ENCODE data around the gene CAMKK1.
A peak's percentile ranks its signal among the peaks of the same experiment; 100 is the strongest.
"Not testable (repeated sequence)": the region's sequence is repeated elsewhere in the genome, so short reads cannot be mapped to it uniquely, and the experiment has no call there.

The CAMKK1 gene

GRCh38 chr17:3879186-3879585 lies 13.7 kb downstream of the CAMKK1 start:
- peak; percentile 79 for DNase-seq (ENCODE audit: low spot score)

DNA sequence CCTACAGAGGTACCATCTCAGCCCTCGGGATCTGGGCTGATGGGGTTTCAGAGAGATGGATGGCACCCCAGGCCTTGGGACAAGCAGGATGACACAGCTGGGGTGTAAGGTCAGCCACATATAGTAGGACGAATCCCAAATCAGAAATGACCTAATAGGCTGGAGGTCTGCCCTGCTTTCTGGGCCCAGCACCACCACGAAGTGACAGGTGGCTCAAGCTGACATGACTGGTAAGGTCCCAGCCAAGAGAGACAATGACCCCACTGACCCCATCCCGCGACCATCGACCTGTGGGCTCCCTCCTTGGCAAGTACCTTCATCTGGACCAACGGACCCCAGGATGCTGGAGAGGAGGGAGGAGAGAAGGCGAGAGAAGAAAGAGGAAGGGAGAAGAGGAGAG lies 15.6 kb downstream of the CAMKK1 start:
- no peak for DNase-seq (ENCODE audit: low spot score)

- no peak for DNase-seq (ENCODE audit: low spot score)
Measured at GRCh38 chr17:3875317-3875716, 17.5 kb downstream of the CAMKK1 start.

DNA sequence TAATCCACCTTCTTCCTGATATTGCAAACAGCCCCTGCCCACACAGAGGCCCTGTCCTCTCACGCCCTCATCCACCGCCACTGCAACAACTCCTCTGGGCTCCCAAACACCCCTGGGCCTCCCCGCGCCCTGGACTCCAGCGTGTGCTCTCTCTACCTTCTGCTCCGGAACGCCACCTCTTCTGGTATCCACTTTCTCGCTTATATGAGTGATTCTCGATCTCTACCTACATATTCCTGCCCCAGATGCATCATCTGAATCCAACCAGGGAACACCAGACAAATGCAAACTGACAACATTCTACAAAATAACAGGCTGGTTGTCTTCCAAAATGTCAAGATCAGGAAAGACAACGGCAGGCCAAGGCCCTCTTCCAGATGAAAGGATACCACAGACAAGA lies 19.0 kb downstream of the CAMKK1 start:
- DNase-seq (ENCODE audit: low spot score): no peak

- DNase-seq (ENCODE audit: low spot score): no peak
Measured at GRCh38 chr17:3870871-3871306, 22.0 kb downstream of the CAMKK1 start.

DNA sequence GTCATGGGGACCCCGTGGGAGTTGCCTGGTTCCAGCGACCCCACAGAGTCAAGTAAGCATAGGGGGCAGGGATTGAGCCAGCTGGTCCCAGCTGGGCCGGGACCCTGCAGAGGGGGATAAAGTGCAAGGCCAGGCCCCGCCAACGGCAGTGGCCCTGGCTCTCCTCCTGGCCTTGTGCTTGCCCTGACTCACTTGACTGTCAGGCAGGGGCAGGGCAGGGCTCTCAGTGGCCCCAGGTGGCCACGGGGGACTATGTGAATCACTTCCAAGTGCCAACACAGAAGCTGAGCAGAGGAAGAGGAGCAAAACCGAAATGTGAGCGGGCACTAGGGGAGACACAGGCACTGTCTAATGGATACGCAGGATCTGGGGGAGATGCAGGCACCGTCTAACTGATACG lies 25.2 kb downstream of the CAMKK1 start:
- DNase-seq (ENCODE audit: low spot score): no peak

DNA sequence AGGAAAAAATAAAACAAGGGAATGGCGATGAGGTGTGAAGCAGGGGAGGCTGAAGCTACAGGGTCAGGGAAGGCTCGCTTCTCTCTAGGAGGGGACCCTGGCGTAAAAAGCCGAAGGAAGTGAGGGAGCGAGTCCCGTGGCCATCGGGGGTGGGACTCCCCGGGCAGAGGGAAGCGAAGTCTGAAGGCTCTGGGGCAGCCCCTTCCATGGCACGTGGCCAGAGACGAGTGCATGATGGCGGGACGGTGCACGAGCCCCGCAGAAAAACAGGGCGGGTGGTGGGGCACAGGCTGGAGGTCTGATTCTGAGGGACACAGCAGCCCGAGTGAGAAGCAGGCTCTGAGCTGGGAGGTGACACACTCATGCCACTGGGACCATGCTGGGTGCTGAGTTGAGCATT lies 25.7 kb downstream of the CAMKK1 start:
- no peak for DNase-seq (ENCODE audit: low spot score)

GRCh38 chr17:3866276-3866675 lies 26.6 kb downstream of the CAMKK1 start:
- DNase-seq (ENCODE audit: low spot score): no peak

- no peak for DNase-seq (ENCODE audit: low spot score)
Measured at GRCh38 chr17:3865176-3865575, 27.7 kb downstream of the CAMKK1 start.

DNA sequence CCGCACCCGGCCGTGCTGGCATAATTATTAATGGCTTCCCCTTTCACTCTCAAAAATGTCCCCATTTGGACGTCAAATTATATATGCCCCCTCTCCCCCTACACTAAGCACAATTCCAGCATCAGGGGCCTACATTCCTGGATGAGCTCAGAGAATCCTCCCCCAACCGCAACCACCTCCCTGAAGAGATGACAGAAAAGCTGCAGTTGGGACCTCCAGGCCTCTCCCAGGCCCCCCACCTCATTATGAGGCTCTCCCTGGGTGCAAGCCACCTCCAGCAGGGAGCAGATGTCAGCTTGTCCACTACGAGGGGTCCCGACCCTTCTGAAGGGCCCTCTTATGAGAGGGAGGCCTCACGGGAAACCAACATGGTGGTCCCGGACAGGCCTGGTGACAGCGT lies 28.3 kb downstream of the CAMKK1 start:
- DNase-seq (ENCODE audit: low spot score): no peak

GRCh38 chr17:3861761-3862681 lies 30.8 kb downstream of the CAMKK1 start:
- no peak for DNase-seq (ENCODE audit: low spot score)

- DNase-seq (ENCODE audit: low spot score): no peak
Measured at GRCh38 chr17:3860939-3861700, 31.7 kb downstream of the CAMKK1 start.

DNA sequence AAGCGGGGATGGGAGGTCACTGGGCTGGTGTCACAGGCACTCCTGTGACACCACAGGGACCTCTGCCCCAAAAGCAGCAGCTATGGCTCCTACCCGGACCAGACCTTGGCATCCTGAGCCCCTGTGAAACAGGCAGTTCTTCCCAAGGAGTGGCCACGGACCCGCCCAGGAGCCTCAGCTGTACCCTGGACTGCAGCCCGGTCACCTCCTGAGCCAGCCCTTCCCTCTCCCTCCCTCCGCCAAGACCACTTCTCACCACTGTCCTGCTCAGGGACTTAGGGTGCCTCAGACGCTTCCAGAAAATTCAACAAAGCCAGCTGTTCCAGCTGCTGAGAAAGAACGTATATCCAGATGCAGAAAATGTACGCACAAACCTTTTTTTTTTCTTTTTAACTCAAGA lies 32.9 kb downstream of the CAMKK1 start:
- DNase-seq (ENCODE audit: low spot score): no peak

DNA sequence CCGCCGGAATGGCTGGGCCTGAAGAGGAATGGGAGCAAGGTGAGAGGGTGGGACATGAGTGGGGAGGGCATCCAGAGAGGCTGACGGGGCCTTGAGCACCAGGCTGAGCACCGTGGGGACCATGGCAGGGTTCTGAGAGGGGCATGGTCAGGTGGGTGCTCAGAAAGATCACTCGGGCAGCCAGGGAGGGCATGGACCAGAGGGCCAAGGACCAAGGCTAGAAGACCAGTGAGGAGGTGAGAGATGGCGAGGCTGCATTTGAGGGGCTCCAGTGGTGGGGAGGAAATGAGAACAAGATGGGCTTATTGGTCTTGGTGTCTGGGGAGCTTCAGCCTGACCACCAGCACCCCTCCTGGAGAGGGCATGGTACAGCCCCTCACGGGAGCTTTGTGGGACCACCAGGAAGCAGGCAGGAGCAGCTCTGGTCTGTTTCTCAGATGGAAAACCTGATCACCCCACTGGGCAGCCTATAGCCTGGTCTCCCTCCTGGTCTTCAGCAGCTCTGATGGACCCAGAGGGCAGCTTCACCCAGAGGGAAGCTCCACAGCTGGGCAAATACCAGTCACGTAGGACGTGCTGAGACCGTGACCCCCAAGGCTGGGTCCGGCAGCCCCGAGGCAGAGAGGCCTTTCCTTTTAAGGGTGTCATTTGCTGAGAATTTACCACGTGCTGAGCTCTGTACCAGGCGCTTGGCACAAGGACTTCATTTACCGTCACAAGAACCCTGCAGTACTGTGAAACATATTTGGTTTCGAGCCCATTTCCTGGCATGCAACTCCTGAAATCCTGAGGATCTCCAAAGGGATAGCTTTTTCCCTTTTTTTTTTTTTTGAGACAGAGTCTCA lies 35.4 kb downstream of the CAMKK1 start:
- DNase-seq (ENCODE audit: low spot score): no peak

GRCh38 chr17:3854204-3854603 lies 38.6 kb downstream of the CAMKK1 start:
- DNase-seq (ENCODE audit: low spot score): not testable (repeated sequence)

GRCh38 chr17:3852561-3852960 lies 40.3 kb downstream of the CAMKK1 start:
- no peak for DNase-seq (ENCODE audit: low spot score)

DNA sequence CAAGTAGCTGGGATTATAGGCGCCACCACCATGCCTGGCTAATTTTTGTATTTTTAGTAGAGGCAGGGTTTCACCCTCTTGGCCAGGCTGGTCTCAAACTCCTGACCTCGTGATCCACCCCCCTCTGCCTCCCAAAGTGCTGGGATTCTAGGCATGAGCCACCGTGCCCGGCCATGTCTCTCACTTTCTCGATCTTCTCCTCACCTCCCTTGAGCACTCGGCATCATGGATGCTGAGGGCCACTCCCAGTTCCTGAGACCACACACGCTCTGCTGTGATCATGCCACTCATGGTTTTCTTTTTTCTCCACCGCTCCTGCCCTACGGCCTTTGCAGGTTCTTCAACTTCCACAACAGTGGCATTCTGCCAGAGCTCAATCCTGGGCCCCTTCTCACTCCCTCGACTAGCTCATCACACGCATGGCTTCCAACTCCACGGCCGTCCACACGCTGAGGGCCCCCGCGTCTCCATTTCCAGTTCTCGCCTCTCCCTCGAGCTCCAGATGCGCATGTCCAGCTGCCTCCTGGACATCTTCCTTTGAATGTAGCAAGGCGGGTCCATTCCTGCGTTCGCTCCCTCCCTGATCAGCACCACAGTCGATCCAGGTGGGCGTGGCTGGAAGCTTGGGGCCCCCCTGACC lies 41.3 kb downstream of the CAMKK1 start:
- no peak for DNase-seq (ENCODE audit: low spot score)

DNA sequence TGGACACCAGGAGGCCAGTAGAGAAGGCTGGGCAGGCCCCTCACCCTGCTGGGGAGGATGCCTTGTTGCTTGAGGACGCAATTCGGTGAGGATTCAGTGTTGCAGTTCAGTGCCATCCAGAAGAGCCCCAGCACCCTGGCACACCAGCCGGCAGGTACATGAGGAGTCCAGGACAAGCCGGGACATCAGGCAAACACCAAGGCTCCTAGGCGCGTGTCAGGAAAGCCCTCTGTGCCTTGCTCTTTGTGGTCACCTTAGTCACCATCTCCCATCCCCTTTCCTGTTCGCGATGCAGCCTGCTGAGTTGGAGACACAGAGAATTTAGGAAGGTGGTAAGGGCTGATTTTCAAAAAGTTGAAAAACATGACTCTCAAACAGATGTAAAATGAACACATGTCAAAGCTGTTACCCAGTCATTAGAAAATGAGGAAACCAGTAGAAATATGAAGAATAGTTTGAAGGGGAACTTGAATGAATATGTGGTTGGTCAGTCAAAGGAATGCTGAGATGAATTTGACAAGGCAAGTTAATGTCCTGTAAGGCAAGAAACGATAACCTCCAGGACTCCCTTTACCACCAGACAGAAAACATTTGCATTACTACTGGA lies 44.5 kb downstream of the CAMKK1 start:
- DNase-seq (ENCODE audit: low spot score): no peak

DNA sequence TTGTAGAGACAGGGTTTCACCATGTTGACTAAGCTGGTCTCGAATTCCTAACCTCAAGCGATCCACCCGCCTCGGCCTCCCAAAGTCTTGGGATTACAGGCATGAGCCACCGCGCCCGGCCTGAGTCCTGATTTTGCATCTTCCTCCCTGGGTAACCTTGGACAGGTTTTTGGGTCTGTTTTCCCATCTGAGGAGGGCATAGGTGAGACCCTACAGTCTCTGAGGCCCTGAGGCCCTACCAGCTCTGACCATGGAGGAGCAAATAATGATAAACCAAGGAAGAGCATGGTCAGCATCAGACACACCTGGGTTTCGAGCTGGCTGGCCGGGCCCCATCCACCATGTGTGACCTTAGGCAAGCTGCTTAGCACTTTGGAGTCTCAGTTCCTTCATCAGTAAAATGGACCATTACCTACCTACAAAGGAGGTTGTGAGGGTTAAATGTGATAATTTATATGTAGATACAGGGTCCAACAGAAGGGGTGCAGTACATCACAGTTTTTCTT lies 45.6 kb downstream of the CAMKK1 start:
- DNase-seq (ENCODE audit: low spot score): no peak

- no peak for DNase-seq (ENCODE audit: low spot score)
Measured at GRCh38 chr17:3846437-3847164, 46.3 kb downstream of the CAMKK1 start.

Data from AG08396 (cell line).